NCI-H82 treated with DMSO at 0.1 percent for 48 hours (cell line): Measurements from ENCODE around the gene TIMP3.

Experiments used
- DNase-seq: peaks from one replicate; lab custom pipeline; 2025; ENCODE audit not compliant: unreplicated experiment; lab: John Stamatoyannopoulos, UW

The TIMP3 gene

DNA sequence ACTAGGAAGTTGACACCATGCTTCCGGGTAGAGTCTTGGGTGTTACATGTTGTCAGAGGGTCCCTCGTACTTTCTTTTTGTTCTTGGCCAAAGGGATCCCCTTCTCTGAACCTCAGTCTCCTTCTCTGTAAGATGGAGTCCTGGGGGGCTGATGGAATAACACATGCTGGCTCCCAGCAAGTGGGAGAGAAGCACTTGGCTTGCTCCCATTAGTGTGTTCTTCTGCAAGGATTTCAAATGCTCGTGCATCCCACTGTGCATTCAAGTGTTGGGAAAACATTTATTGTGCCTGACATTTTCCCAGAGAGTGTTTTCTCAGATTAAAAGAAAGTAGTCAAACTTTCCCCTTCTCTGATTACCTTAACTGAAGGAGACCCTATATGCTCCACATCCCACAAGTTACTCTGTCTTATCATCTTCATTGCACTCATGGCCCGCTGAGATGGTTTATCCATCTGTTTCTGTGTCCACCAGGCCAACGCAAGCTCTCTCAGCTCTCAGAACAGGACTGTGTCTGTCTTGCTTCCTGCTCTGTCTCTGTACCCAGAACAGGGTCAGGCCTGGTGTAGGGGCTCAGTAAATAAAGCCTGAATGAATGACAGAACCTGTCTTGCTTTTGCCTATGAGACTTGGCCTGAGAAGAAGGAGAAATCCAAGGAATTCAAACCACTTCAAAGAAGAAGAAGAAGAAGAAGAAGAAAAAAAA, 16.0 kb upstream of the TIMP3 start:
- no peak for DNase-seq

- no peak for DNase-seq
These were observed 15.5 kb upstream of the TIMP3 start for GRCh38 chr22:32786027-32786418.

- DNase-seq: no peak
These were observed 12.4 kb upstream of the TIMP3 start for GRCh38 chr22:32788904-32789624.

GRCh38 chr22:32789797-32790620, 11.5 kb upstream of the TIMP3 start:
- DNase-seq: no peak

DNA sequence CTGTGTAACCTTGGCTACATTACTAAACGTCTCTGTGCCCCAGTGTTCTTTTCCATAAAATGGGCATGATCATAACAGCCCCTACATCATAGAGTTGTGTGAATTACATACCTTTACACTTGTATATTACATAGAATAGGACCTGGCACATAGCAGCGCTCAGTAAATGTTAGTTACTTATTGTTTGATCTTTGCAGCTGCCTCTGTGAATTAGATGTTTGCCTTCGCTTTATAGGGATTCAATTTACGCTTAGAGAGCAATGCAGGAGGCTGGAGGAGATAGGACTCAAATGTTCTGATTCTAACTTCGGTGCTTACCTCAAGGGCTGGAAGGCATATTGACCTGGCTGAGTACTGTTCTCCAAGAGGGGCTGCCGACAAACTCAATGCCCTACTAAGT, 10.4 kb upstream of the TIMP3 start:
- no peak for DNase-seq

GRCh38 chr22:32791485-32791884, 10.0 kb upstream of the TIMP3 start:
- no peak for DNase-seq

GRCh38 chr22:32793589-32793988, 7.9 kb upstream of the TIMP3 start:
- DNase-seq: no peak

- DNase-seq: no peak
These were observed 6.9 kb upstream of the TIMP3 start for GRCh38 chr22:32794449-32795213.

DNA sequence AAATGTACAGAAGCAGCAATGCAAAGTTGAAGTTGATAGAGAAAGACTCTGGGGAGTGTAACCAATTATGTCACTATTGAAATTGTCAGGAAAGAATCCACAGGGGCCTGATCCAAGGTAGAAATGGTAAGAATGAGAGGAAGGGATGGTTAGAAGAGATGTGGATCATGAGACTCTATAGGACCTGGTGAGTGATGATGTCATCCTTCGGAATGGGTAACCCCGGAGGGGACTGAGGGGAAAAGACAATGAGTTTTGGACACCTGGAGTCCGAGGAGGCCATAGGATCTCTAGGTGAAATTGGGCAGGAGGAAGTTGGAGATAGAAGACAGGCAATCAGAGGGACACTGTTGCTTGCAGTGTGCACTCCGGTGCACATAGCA, 6.3 kb upstream of the TIMP3 start:
- DNase-seq: no peak

- DNase-seq: peak; percentile 82
These were observed 4.5 kb upstream of the TIMP3 start for GRCh38 chr22:32796865-32797573.

DNA sequence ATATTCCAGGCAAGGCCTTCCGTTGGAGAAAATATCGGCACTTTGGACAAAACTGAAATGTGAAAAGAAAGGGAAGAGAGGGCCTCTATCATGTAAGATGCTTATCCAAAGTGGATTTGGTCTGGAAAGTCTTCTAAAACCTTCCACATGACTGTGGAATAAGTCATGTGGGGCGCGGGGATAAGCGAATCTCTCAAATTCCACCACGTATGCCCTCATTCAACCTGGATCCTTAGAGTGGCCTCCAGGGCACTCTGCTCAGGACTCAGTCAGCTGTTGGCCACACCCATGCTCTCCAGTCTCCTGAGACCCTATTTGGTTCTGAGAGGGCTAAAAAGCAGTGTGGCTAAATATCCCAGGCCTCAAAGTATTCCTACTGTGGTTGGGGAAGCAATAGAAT, 2.0 kb upstream of the TIMP3 start:
- peak; percentile 4 for DNase-seq

DNA sequence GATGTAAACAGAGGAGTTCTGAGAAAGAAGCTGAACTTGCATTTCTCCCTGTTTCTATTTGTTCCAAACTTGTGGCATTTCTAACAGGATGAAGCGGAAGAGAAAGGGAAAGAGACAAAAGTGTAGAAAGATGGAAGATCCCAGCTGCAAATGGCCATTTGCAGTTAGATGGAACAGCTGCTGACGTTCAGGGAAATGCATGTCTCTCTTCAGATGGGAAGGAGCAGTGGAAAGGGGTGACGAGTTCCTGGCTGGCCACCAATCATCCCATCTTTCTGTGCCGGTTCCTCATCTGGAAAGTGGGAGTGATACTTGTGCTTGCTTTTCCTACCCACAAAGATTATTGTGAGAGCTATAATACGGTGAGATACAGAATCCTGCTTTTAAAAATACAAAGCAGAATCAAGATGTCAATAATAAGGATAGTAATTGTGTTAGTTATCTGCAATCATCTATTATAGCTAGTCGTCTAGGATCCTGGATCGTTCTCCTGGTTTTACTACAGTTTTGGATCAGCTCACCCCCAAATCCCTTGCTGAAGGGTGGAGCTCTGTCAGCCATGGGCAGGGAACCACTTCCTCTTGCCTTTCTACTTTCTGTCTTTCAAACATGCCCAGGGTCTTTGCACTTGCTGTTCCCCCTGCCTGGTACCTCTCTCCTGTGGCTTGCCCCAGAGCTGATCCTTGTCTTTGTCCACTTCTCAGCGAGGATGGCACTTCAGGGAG, 1.2 kb upstream of the TIMP3 start:
- DNase-seq: no peak

GRCh38 chr22:32800994-32801536, 440 bp upstream of the TIMP3 start:
- no peak for DNase-seq

DNA sequence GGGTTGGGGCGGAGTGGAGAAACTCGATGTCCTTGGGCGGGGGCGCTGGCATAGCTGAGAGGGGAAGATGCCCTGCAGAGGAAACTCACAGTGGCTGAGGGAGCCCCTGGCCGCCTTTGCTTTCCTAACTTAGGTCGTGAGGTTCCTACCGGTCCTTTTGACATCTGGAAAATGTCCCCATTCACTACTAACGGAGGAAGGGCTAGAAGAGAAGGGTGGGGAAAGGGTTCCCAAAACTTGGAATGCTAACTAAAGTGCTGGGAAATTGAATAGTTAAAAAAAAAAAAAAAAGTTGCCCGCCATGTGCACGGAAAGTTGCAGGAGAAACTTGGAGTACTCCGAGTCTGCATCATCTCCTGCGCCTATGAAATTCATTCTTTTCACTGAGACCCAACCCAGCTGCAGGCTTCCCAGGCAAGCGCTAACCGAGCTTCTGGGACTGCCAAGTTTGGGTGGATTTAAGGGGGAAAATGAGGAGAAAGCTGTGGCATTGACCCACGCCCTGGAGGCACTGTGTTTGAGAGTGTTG, 796 bp downstream of the TIMP3 start:
- DNase-seq: no peak

DNA sequence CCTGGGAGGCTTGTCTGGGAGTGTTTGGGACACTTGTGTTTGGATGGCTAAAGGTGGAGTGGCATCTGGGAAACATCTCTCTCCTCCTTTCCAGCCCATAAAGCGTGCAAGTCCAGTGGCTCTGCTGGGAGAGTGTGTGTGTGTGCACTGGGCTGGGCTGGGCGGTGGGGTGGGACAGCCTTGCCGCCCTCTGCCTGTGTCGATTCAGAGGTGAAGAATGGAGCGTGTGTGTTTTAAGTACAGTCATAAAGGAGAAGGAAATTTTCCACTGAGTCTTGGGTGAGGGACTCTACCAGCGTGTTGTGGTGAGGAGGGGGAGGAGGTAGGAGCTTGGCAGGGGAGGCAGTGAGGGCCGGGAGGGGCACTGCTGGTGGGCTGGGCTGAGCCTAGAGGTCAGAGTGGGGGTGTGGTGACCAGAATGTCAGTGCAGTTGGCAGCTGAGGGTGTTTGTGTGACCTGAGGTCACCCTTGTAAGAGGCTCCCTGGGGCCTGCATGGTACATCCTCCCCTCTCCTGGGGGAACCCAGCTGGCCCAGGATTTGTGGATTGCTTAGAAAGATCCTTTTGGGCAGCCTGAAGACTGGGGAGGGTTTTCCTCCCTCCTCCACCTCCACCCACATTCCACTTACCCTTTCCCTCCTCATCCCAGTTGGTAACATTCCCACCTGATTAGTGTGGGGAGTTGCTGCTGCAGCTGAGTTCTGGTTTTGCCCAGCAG, 1.7 kb downstream of the TIMP3 start:
- no peak for DNase-seq

DNA sequence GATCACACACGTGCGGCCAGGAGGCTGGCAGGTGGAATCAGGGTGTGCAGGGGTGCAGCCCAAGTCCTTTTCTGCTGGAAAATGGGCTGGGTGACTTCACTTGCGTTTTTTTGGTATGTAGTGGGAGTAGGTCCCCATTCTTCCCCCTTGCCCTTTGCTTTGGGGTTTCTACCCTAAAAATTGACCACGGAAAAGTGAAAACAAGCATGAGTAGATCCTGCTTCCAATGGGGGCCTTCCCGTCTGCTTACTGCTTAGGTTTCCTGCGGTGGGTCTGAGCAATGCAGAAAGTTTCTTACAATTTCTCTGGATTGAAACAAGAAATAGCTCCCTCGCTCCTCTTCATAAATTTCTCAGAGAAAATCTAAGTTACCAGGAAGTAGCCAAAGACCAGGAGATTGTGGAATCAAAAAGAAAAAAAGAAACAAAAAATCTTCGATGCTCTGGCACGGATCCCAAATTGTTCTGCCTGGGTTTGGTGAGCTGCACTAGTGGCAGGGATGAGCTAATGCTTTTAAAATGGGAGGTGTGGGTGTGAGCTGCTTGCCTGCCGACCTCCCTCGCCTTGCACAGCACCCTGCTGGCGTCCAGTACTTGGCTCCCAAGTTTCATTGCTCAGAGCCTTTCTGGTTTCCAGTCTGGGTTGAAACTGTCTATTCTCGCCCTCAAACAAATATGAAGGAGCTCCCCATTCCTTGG, 2.4 kb downstream of the TIMP3 start:
- no peak for DNase-seq

GRCh38 chr22:32804531-32805360, 3.2 kb downstream of the TIMP3 start:
- DNase-seq: no peak
